DOHH2 (cell line): Measurements from ENCODE around the gene PLCB2.

ENCODE experiments used
- CTCF ChIP-seq: fragments of 200-600 bp; sonication (generic); IDR thresholded peaks from one replicate; pipeline ENCODE4 v1.5.1; 2014; ENCODE audit warnings: antibody characterized with exemption, mild to moderate bottlenecking, low read depth, low read length; ENCODE audit not compliant: poor library complexity, severe bottlenecking
- EZH2phosphoT487 ChIP-seq: fragments of 200-600 bp; sonication (generic); IDR thresholded peaks from 2 replicates; pipeline ENCODE4 v1.6.1; 2017; ENCODE audit warnings: borderline replicate concordance, mild to moderate bottlenecking, antibody characterized with exemption, low read length, moderate library complexity, mixed read lengths

GRCh38 chr15:40264321-40265153, 43.2 kb downstream of the PLCB2 start:
- no peak for TF ChIP-seq CTCF
- TF ChIP-seq EZH2phosphoT487, result no peak
